Activated CD4-positive, alpha-beta T cell treated with anti-CD3 and anti-CD28 coated beads, Interleukin-2, amount 50 U/mL, for 48 hours (primary cell): ENCODE results near the gene PCDHGC5.

ENCODE experiments used
- DNase-seq, 2 experiments: peaks; one replicate each; pipeline ENCODE4 v3.0.0-alpha.2; 2020

The PCDHGC5 gene

GRCh38 chr5:141534492-141535213 lies 45.8 kb downstream of the PCDHGC5 start:
- no peak for DNase-seq
